Spleen (tissue), 7 donors: ENCODE measurements around the gene COLGALT1.
A peak's percentile ranks its signal among the peaks of the same experiment; 100 is the strongest.

Source experiments
- CTCF ChIP-seq, 11 experiments: fragments of 200-600 bp in 7 of 11; fragments of 450-650 bp in 4 of 11; sonication (generic) in 4 of 11; IDR thresholded peaks in 8 of 11; conservative IDR thresholded peaks in 3 of 11; 1 replicate in 7 of 11; 2 replicates in 4 of 11; pipeline versions ENCODE4 v1.4.0 to v1.8.0; 2016 to 2021; ENCODE audit warnings: antibody characterized with exemption in 11 of 11, inconsistent platforms in 4 of 11, mild to moderate bottlenecking in 1 of 11
- POLR2A ChIP-seq, 3 donors: fragments of 450-650 bp; IDR thresholded peaks; one replicate each; pipeline ENCODE4 v1.5.1; 2017; ENCODE audit warnings: antibody characterized with exemption in 3 of 3, mild to moderate bottlenecking in 1 of 3
- POLR2AphosphoS5 ChIP-seq, 3 donors: sonication (generic); formaldehyde crosslinking; IDR thresholded peaks; one replicate each; pipeline ENCODE4 v1.5.1; 2017; ENCODE audit warnings: antibody characterized with exemption in 3 of 3
- donor health status: DM: no; HTN: no; CAD: no; lungs with moderate emphysema.
- donor health status: DM: no; HTN: no; CAD: no.
- donor health status: DM: no; HTN: no; CAD: no.

GRCh38 chr19:17577457-17578097 lies 22.1 kb downstream of the COLGALT1 start:
- TF ChIP-seq CTCF (IDR thresholded peaks at IDR 0.05 in 8 of 11, conservative IDR thresholded peaks at IDR 0.05 in 3 of 11) (no peak), POLR2AphosphoS5 (IDR thresholded peaks at IDR 0.05) (peak in 1 of 3 donors; percentile 28), POLR2A (IDR thresholded peaks at IDR 0.05) (no peak)
